ENCODE results near the gene CNOT1.

- TF ChIP-seq CTCF (IDR thresholded peaks at IDR 0.05; ENCODE audit: low read length): no peak
- no peak for TF ChIP-seq EZH2 (optimal IDR thresholded peaks at IDR 0.05; ENCODE audit: low read depth, low read length)
- no peak for TF ChIP-seq EZH2phosphoT487 (IDR thresholded peaks at IDR 0.05; ENCODE audit: low read length)
These were observed 125.5 kb downstream of the CNOT1 start for GRCh38 chr16:58503863-58504688.

Measured in MM.1S (cell line).